GM23338 (cell line): Measurements from ENCODE around the gene MLPH. TPM values are rescaled to one million over a fixed set of nuclear protein-coding genes. Genes with fewer than 3 reads are reported as not detected.

Experiments
- ATAC-seq: fragments of 200-7000 bp; cut with Tn5 transposase; 3 replicates; pipeline ENCODE4 v1.9.1; 2020
- DNase-seq: peaks from one replicate; pipeline ENCODE4 v3.0.0-alpha.2; 2015; ENCODE audit warnings: low spot score
- H2AFZ ChIP-seq: fragments of 200-600 bp; sonication (generic); 2 replicates; pipeline ENCODE4 v1.8.0; 2016; ENCODE audit warnings: antibody characterized with exemption, mild to moderate bottlenecking, moderate library complexity
- H3F3A ChIP-seq: fragments of 200-600 bp; sonication (generic); replicated peaks from 2 replicates; pipeline ENCODE4 v1.8.0; 2017; ENCODE audit warnings: antibody characterized with exemption, mixed run types, low read depth
- H3K27ac ChIP-seq: fragments of 200-600 bp; sonication (generic); 2 replicates; pipeline ENCODE4 v1.6.1; 2016; ENCODE audit warnings: low read depth
- H3K27me3 ChIP-seq: fragments of 200-600 bp; sonication (generic); 2 replicates; pipeline ENCODE4 v1.8.0; 2016; ENCODE audit warnings: mild to moderate bottlenecking, mixed run types, moderate library complexity; ENCODE audit not compliant: insufficient read depth
- H3K36me3 ChIP-seq: fragments of 200-600 bp; sonication (generic); 2 replicates; pipeline ENCODE4 v1.8.0; 2016; ENCODE audit warnings: mild to moderate bottlenecking; ENCODE audit not compliant: insufficient read depth
- H3K4me1 ChIP-seq: fragments of 200-600 bp; sonication (generic); 2 replicates; pipeline ENCODE4 v1.8.0; 2016; ENCODE audit warnings: mild to moderate bottlenecking, moderate library complexity; ENCODE audit not compliant: insufficient read depth
- H3K4me2 ChIP-seq: fragments of 200-600 bp; sonication (generic); 2 replicates; pipeline ENCODE4 v1.7.1; 2017; ENCODE audit warnings: mixed run types
- H3K4me3 ChIP-seq: fragments of 200-600 bp; sonication (generic); 2 replicates; pipeline ENCODE4 v1.6.1; 2016; ENCODE audit warnings: mixed run types
- H3K79me2 ChIP-seq: fragments of 200-600 bp; sonication (generic); replicated peaks from 2 replicates; pipeline ENCODE4 v1.8.0; 2017; ENCODE audit warnings: mild to moderate bottlenecking; ENCODE audit not compliant: insufficient read depth
- H3K9me2 ChIP-seq: fragments of 200-600 bp; sonication (generic); 2 replicates; pipeline ENCODE4 v1.8.0; 2017; ENCODE audit not compliant: insufficient read depth
- H4K20me1 ChIP-seq: fragments of 200-600 bp; sonication (generic); replicated peaks from 2 replicates; pipeline ENCODE4 v1.8.0; 2017; ENCODE audit warnings: mild to moderate bottlenecking; ENCODE audit not compliant: insufficient read depth
- H3K27ac Mint-ChIP-seq: 2 replicates; pipeline ENCODE4 v1.8.0; 2020; ENCODE audit warnings: inconsistent platforms, mild to moderate bottlenecking, moderate library complexity, mixed read lengths
- H3K27me3 Mint-ChIP-seq: 3 replicates; pipeline ENCODE4 v1.8.0; 2022; ENCODE audit warnings: low read depth, mild to moderate bottlenecking, moderate library complexity, mixed read lengths, inconsistent platforms; ENCODE audit not compliant: insufficient read depth, poor library complexity
- H3K36me3 Mint-ChIP-seq: 3 replicates; pipeline ENCODE4 v1.8.0; 2021; ENCODE audit warnings: low read depth, mild to moderate bottlenecking, inconsistent platforms, moderate library complexity, mixed read lengths
- H3K4me1 Mint-ChIP-seq: 3 replicates; pipeline ENCODE4 v1.8.0; 2020; ENCODE audit warnings: mild to moderate bottlenecking, inconsistent platforms, mixed read lengths
- H3K4me3 Mint-ChIP-seq: 3 replicates; pipeline ENCODE4 v1.8.0; 2021; ENCODE audit warnings: moderate library complexity, mild to moderate bottlenecking, inconsistent platforms, mixed read lengths
- H3K9me3 Mint-ChIP-seq: 3 replicates; pipeline ENCODE4 v1.8.0; 2020; ENCODE audit warnings: moderate library complexity, mild to moderate bottlenecking, inconsistent platforms, mixed read lengths
- CREB1 ChIP-seq: fragments of 250-450 bp; sonication (Bioruptor Pico); IDR thresholded peaks from 2 replicates; pipeline ENCODE4 v1.5.0; 2020; ENCODE audit warnings: low read depth, mild to moderate bottlenecking, moderate library complexity
- EZH2 ChIP-seq: fragments of 200-600 bp; sonication (generic); IDR thresholded peaks from one replicate; pipeline ENCODE4 v1.8.0; 2017; ENCODE audit warnings: antibody characterized with exemption, mild to moderate bottlenecking, low read depth; ENCODE audit not compliant: unreplicated experiment
- EZH2phosphoT487 ChIP-seq: fragments of 200-600 bp; sonication (generic); IDR thresholded peaks from one replicate; pipeline ENCODE4 v1.8.1; 2018; ENCODE audit warnings: antibody characterized with exemption; ENCODE audit not compliant: unreplicated experiment
- JUNB ChIP-seq: IDR thresholded peaks from one replicate; pipeline ENCODE4 v1.6.1; 2016; ENCODE audit warnings: antibody characterized with exemption; ENCODE audit not compliant: unreplicated experiment
- NANOG ChIP-seq: IDR thresholded peaks from 2 replicates; pipeline ENCODE4 v1.6.1; 2016; ENCODE audit warnings: antibody characterized with exemption, borderline replicate concordance
- POLR2AphosphoS5 ChIP-seq: IDR thresholded peaks from 2 replicates; pipeline ENCODE4 v1.6.1; 2016; ENCODE audit warnings: antibody characterized with exemption, low read depth
- STAT1 ChIP-seq: IDR thresholded peaks from one replicate; pipeline ENCODE4 v1.6.1; 2016; ENCODE audit warnings: antibody characterized with exemption; ENCODE audit not compliant: unreplicated experiment
- ZNF114 ChIP-seq: fragments of 250-450 bp; sonication (Bioruptor Pico); IDR thresholded peaks from 2 replicates; pipeline ENCODE4 v1.5.0; 2020; ENCODE audit warnings: mild to moderate bottlenecking, moderate library complexity
- ZNF331 ChIP-seq: fragments of 250-450 bp; sonication (Bioruptor Pico); IDR thresholded peaks from 2 replicates; pipeline ENCODE4 v1.5.0; 2020; ENCODE audit warnings: low read depth, mild to moderate bottlenecking, moderate library complexity
- ZNF462 ChIP-seq: fragments of 250-450 bp; sonication (Bioruptor Pico); IDR thresholded peaks from 2 replicates; pipeline ENCODE4 v1.5.0; 2020; ENCODE audit warnings: mild to moderate bottlenecking, moderate library complexity
- polyA plus RNA-seq: library from polyadenylated mRNA; unstranded; fragments of >200 nt; fragmentation: Nextera tagmentation; extraction: Ambion mirVana; gene quantifications from 2 replicates; pipeline ENCODE4 v1.2.1, GENCODE V29; 2016
- total RNA-seq: library from RNA; depleted of rRNA; stranded (reverse); fragments of >200 nt; shearing (Covaris generic); gene quantifications from 2 replicates; pipeline ENCODE4 v1.2.3, GENCODE V29; 2014
- TF ChIP-seq, protein P1 (sequence below): IDR thresholded peaks from one replicate; pipeline ENCODE4 v1.6.1; 2018; ENCODE audit warnings: antibody characterized with exemption; ENCODE audit not compliant: unreplicated experiment
- TF ChIP-seq, protein P2 (sequence below): IDR thresholded peaks from 2 replicates; pipeline ENCODE4 v1.6.1; 2016; ENCODE audit warnings: antibody characterized with exemption
- TF ChIP-seq, protein P3 (sequence below), 2 experiments: fragments of 200-600 bp in 1 of 2; sonication (generic) in 1 of 2; conservative IDR thresholded peaks; 2 replicates each; pipeline versions ENCODE4 v1.5.1 to v1.6.1; 2016 to 2017; ENCODE audit warnings: antibody characterized with exemption in 2 of 2, low read depth in 2 of 2, mild to moderate bottlenecking in 2 of 2, moderate library complexity in 1 of 2

Gene MLPH
- total and polyA plus RNA-seq, 2 experiments from 2014 or later = 13.6 to 16.5 TPM

- H3K4me3 Mint-ChIP-seq = no peak overlapping the region
- Histone ChIP-seq H3F3A (no peaks in the 10 kb centered on the region), H4K20me1 (0 out of 2 replicates have a peak, but pooled peaks cover 6% of the 10 kb centered on the region), H3K4me1 (peaks cover 3% of the 10 kb centered on the region; the same call in 1 of the 2 replicates), H3K27me3 (no peaks in the 10 kb centered on the region), H3K36me3 (no peaks in the 10 kb centered on the region), H3K79me2 (no peaks in the 10 kb centered on the region), H3K4me2 (no peak overlapping the region), H3K9me2 (no peaks in the 10 kb centered on the region), H3K4me3 (no peak overlapping the region), H3K27ac (no peak overlapping the region), H2AFZ (no peak overlapping the region)
- no peak overlapping the region for H3K27ac Mint-ChIP-seq
- DNase-seq (no peak), ATAC-seq (no peak)
- peaks cover 2% of the 10 kb centered on the region for H3K27me3 Mint-ChIP-seq
- H3K4me1 Mint-ChIP-seq = peaks cover 3% of the 10 kb centered on the region
- peaks cover 15% of the 10 kb centered on the region for H3K36me3 Mint-ChIP-seq
- peaks cover 10% of the 10 kb centered on the region for H3K9me3 Mint-ChIP-seq
- TF ChIP-seq JUNB = no peak
- TF ChIP-seq ZNF331 (CRISPR knock-in tag) = no peak
- TF ChIP-seq POLR2AphosphoS5 = no peak
- TF ChIP-seq EZH2 = no peak
- no peak for TF ChIP-seq STAT1
- TF ChIP-seq NANOG = no peak
- TF ChIP-seq, protein P1, sequence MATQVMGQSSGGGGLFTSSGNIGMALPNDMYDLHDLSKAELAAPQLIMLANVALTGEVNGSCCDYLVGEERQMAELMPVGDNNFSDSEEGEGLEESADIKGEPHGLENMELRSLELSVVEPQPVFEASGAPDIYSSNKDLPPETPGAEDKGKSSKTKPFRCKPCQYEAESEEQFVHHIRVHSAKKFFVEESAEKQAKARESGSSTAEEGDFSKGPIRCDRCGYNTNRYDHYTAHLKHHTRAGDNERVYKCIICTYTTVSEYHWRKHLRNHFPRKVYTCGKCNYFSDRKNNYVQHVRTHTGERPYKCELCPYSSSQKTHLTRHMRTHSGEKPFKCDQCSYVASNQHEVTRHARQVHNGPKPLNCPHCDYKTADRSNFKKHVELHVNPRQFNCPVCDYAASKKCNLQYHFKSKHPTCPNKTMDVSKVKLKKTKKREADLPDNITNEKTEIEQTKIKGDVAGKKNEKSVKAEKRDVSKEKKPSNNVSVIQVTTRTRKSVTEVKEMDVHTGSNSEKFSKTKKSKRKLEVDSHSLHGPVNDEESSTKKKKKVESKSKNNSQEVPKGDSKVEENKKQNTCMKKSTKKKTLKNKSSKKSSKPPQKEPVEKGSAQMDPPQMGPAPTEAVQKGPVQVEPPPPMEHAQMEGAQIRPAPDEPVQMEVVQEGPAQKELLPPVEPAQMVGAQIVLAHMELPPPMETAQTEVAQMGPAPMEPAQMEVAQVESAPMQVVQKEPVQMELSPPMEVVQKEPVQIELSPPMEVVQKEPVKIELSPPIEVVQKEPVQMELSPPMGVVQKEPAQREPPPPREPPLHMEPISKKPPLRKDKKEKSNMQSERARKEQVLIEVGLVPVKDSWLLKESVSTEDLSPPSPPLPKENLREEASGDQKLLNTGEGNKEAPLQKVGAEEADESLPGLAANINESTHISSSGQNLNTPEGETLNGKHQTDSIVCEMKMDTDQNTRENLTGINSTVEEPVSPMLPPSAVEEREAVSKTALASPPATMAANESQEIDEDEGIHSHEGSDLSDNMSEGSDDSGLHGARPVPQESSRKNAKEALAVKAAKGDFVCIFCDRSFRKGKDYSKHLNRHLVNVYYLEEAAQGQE = no peak
- no peak for TF ChIP-seq EZH2phosphoT487
- TF ChIP-seq, protein P2, sequence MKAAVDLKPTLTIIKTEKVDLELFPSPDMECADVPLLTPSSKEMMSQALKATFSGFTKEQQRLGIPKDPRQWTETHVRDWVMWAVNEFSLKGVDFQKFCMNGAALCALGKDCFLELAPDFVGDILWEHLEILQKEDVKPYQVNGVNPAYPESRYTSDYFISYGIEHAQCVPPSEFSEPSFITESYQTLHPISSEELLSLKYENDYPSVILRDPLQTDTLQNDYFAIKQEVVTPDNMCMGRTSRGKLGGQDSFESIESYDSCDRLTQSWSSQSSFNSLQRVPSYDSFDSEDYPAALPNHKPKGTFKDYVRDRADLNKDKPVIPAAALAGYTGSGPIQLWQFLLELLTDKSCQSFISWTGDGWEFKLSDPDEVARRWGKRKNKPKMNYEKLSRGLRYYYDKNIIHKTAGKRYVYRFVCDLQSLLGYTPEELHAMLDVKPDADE = no peak
- TF ChIP-seq, protein P3, sequence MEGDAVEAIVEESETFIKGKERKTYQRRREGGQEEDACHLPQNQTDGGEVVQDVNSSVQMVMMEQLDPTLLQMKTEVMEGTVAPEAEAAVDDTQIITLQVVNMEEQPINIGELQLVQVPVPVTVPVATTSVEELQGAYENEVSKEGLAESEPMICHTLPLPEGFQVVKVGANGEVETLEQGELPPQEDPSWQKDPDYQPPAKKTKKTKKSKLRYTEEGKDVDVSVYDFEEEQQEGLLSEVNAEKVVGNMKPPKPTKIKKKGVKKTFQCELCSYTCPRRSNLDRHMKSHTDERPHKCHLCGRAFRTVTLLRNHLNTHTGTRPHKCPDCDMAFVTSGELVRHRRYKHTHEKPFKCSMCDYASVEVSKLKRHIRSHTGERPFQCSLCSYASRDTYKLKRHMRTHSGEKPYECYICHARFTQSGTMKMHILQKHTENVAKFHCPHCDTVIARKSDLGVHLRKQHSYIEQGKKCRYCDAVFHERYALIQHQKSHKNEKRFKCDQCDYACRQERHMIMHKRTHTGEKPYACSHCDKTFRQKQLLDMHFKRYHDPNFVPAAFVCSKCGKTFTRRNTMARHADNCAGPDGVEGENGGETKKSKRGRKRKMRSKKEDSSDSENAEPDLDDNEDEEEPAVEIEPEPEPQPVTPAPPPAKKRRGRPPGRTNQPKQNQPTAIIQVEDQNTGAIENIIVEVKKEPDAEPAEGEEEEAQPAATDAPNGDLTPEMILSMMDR (conservative IDR thresholded peaks at IDR 0.05; ENCODE audit: low read depth in 2 of 2) = no peak
- TF ChIP-seq ZNF462 = no peak
- no peak for TF ChIP-seq CREB1 (CRISPR knock-in tag)
- TF ChIP-seq ZNF114 (CRISPR knock-in tag) = no peak
Observed at GRCh38 chr2:237510502-237511217, 23.6 kb downstream of the MLPH start.
